AG09309 (cell line): ENCODE data around the gene WRNIP1.

ENCODE experiments used
- DNase-seq: peaks from one replicate; pipeline ENCODE4 v3.0.0-alpha.2; 2010; ENCODE audit warnings: low read depth
- H3K4me3 ChIP-seq: 2 replicates; pipeline ENCODE4 v1.5.1; 2011; ENCODE audit warnings: mild to moderate bottlenecking, low read depth, low read length, moderate library complexity; ENCODE audit not compliant: control insufficient read depth
- TF ChIP-seq, protein P1 (sequence below): IDR thresholded peaks from 2 replicates; pipeline ENCODE4 v1.5.1; 2011; ENCODE audit warnings: mild to moderate bottlenecking, low read depth, low read length, inconsistent platforms; ENCODE audit not compliant: insufficient read depth, control insufficient read depth; ENCODE audit errors: missing control alignments

WRNIP1 gene

DNA sequence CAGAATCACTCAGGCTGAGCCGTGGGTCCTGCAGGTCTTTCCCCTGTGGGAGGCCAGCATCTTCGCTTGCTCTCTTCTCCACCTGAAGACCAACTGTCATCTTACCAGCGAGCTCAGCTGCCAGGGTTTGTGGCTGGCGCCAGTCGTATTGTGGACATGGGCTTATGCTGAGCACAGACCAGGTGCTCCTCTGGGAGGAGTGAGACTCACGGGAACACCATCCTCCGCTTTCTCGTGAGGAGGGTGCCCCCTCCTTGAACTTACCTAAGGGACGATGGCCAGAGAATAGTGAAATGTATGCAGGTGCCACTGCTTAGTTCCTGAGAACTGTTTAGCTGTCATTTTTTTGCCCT, 17.1 kb downstream of the WRNIP1 start:
- H3K4me3 ChIP-seq, result no peak overlapping the region
- TF ChIP-seq, protein P1, sequence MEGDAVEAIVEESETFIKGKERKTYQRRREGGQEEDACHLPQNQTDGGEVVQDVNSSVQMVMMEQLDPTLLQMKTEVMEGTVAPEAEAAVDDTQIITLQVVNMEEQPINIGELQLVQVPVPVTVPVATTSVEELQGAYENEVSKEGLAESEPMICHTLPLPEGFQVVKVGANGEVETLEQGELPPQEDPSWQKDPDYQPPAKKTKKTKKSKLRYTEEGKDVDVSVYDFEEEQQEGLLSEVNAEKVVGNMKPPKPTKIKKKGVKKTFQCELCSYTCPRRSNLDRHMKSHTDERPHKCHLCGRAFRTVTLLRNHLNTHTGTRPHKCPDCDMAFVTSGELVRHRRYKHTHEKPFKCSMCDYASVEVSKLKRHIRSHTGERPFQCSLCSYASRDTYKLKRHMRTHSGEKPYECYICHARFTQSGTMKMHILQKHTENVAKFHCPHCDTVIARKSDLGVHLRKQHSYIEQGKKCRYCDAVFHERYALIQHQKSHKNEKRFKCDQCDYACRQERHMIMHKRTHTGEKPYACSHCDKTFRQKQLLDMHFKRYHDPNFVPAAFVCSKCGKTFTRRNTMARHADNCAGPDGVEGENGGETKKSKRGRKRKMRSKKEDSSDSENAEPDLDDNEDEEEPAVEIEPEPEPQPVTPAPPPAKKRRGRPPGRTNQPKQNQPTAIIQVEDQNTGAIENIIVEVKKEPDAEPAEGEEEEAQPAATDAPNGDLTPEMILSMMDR, result no peak
- DNase-seq, result no peak

DNA sequence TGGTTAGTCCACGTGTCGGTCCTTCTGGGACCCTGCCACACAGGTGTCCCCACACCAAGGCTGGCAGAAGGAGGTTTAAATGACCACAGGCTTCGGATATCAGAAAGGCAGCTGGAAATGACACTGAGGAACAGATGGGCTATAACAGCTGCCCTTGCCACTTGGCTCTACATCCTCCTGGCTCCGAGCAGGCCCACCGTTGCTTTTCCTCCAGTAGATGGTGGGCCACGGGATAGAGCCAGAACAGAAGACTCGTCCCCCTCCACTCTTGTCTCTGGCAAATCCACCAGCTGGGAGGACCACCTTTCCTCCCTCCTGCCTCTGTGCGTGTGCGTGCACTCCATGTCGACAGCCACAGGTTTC, 17.6 kb downstream of the WRNIP1 start:
- TF ChIP-seq, protein P1, result no peak
- no peak for DNase-seq
- no peak overlapping the region for H3K4me3 ChIP-seq

DNA sequence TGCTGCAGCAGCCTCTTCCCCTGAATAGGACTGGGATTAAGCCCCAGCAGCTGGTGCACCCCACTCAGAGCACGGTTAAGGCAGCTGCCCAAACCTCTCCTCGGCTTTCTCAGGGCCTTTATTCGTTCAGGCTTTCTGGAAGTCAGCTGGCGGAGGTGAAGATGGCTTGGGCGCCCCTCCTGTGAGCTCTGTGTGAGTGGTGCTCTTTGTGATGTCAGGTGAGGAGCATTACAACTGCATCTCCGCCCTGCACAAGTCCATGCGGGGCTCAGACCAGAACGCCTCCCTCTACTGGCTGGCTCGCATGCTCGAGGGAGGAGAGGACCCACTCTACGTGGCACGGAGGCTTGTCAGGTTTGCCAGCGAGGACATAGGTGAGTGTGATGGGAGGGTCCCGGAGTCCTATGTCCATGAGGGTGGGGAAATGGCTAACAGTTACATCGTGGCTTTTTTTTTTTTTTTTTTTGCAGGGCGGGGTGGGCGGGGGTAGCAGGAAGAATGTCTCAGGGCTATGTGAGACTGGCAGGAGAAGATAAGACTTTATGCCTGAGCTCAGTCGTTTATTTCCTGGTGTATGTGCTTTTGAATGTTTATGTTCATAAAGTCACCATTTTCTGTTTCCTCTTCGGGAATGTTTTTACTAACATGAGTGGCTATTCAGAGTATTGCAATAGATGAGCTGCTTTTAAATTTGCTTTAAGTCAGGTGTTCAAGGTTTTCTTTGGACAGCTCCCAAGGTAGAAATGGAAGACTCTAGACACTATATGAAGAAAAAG, 18.2 kb downstream of the WRNIP1 start:
- DNase-seq, result no peak
- H3K4me3 ChIP-seq, result no peak overlapping the region
- TF ChIP-seq, protein P1, result no peak

DNA sequence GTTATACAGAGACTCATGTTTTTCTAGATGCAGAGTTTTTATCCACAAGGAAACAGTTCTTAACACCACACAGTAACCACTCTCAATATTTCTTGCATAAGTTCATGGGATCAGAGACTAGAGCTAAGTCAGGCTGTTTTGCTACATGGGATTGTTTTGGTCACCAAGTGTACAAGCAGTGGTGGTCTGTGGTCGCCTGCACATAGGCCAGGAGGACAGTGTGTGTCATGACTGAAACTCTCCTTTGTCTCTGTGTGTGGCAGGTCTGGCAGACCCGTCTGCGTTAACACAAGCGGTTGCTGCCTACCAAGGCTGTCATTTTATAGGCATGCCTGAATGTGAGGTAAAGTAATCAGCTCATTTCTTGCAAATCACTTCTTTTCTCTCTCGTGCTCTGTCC, 18.9 kb downstream of the WRNIP1 start:
- H3K4me3 ChIP-seq, result no peak overlapping the region
- no peak for DNase-seq
- TF ChIP-seq, protein P1, result no peak

DNA sequence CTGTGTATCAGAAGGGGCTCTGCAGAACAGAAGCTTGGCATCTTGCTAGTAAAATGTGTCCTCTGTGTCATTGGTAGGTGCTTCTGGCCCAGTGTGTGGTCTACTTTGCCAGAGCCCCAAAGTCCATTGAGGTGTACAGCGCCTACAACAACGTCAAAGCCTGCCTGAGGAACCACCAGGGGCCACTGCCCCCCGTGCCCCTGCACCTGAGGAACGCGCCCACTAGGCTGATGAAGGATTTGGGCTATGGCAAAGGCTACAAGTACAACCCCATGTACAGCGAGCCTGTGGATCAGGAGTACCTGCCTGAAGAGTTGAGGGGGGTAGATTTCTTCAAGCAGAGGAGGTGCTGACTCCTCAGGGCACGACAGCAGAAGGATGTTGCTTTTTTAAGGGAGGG, 19.7 kb downstream of the WRNIP1 start:
- TF ChIP-seq, protein P1, result no peak
- no peak overlapping the region for H3K4me3 ChIP-seq
- no peak for DNase-seq

DNA sequence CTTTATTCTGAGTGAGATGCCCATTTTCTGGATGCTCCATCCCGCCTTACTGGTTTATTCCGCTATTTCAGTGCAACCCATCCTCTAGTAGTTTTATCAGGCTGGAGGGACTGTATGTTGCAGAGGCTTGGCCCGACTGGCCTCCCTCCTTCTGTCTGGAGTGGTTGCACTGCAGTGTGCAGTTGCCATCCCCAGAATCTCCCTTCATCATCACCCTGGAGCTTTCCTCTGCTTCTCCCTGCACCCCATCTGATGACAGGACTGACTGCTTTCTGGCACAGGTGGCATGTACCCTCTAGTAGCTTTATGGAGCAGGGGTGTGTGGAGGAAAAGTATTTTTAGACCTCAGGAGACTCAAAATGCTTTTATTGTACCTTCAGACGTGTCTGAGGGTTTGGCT, 21.1 kb downstream of the WRNIP1 start:
- H3K4me3 ChIP-seq, result no peak overlapping the region
- TF ChIP-seq, protein P1, result no peak
- no peak for DNase-seq
